Globus pallidus (tissue), 1 donor: ENCODE measurements around the gene KLK12.
"Not testable (repeated sequence)": the region's sequence is repeated elsewhere in the genome, so short reads cannot be mapped to it uniquely, and the experiment has no call there.

Source experiments
- DNase-seq: peaks from one replicate; pipeline ENCODE4 v3.0.0-alpha.2; 2015; ENCODE audit warnings: low spot score

Gene KLK12

DNA sequence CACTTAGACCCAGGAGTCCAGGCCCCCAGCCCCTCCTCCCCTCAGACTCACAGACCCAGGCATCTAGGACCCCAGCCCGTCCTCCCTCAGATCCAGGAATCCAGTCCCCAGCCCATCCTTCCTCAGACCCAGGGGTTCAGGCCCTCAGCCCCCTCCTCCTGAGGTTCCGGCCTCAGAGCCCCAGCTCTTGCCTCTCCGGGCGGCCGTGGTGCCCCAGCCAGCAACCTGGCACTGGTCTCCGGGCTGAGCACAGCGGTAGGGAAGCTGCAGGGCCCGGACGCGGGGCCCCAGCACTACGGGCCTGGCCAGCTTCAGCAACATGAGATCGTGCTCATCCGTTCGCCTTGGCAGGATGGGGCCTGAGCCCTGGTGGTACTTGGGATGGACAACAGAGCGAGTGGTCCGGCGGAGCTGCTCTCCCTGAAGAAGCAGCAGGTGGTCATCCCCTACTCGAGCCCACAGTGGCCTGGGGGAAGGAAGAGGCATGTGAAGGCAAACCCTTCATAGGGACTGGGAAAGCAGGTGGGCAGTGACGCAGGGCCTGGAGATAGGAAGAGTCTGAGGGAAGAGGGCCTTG lies 19.0 kb downstream of the KLK12 start:
- no peak for DNase-seq

DNA sequence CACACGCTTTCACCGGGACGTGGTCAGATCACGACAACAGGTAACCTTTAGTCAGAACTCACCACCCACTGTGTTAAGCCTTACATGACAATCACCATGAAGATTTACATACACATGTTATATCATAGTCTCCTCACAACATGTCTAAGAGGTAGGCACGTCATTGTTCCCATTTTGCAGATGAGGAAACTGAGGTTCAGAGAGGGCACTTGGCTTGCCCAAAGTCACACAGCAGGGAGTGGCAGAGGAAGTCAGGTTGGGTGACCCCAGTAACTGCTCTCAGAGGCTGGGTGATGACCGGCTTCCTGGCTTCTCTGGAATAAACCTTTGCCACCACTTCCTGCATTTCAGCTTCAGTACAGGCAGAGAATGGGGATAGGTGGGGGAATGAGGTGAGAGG lies 20.6 kb downstream of the KLK12 start:
- DNase-seq, result no peak

DNA sequence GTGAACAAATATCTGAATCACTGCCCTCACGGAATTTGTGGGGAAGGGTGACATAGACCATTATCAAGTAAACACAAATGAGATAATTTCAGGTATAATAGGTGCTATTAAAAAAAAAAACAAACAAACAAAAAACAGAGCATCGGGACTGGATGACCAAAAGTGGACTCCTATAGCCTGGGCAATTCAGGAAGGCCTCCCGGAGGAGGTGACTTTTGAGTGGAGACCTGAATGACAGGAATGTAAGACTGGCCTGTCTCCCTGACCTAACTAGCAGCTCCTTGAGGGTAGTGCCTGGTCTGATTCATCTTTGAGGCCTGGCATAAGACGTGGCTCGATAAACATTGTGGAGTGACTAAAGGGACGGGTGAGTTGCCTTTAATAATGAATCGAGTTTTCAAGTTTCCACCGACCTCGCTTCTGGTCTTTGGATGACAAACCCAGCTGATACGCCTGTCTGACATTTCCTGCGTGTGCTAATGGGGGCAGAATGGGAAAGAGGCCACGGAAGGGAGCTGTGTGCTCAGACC lies 22.1 kb downstream of the KLK12 start:
- DNase-seq, result no peak

GRCh38 chr19:51010066-51010795 lies 24.6 kb downstream of the KLK12 start:
- DNase-seq, result no peak

DNA sequence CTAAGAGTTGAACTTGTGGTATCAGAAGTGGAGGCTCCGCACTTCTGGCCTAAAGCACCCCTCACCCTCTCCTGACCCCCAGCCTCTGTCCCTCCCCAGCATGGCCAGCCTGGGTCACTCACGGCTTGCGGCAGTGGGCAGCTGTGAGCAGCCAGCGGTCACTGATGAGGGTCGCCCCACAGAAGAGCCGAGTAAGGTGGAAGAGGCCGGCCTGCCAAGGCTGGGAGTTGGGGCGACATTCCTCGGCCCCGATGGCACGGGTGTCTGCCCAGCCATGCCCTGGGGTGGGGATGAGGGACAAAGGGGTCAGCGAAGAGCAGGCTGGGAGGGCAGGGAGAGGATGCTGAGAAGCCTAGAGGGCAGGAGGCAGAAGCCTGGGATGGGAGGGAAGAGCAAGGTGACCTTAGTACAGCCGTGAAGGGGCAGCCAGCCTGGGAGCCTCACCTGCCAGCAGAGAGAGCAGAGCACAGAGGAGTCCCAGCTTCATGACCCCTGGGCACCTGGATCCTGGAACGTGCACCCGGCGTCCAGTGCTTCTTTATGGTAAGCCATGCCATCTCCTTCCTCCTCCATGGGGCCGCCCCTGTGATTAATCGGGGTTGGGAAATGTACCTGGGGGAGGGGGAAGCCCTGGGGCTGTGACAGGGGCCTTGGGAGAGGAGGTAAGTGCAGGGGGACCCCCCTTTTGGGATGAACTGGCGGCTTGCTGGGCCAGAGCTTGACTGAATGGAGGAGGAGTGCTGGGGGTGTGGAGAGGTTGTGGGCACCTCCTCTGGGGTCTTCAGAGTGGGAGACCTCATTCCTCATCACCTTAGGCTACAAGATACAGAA lies 25.5 kb downstream of the KLK12 start:
- DNase-seq, result no peak

- no peak for DNase-seq
These were observed 27.3 kb downstream of the KLK12 start for GRCh38 chr19:51007488-51007887.

- DNase-seq, result no peak
These were observed 28.4 kb downstream of the KLK12 start for GRCh38 chr19:51006406-51006805.

DNA sequence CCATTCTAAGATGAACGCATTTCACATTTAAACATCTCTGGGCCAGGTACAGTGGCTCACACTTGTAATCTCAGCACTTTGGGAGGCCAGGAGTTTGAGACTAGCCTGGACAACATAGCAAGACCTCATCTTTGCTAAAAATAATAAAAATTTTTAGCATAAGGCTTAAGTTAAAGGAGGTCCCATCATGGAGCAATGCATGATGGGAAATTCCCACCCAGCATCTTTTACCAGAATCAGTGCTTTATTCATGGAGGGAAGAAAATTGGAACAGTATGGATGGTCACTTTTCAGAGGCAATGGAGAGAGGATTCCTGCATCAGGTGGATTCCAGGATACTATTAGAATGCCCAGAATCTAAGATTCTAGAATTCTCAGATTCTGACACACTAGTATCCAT lies 29.6 kb downstream of the KLK12 start:
- no peak for DNase-seq

DNA sequence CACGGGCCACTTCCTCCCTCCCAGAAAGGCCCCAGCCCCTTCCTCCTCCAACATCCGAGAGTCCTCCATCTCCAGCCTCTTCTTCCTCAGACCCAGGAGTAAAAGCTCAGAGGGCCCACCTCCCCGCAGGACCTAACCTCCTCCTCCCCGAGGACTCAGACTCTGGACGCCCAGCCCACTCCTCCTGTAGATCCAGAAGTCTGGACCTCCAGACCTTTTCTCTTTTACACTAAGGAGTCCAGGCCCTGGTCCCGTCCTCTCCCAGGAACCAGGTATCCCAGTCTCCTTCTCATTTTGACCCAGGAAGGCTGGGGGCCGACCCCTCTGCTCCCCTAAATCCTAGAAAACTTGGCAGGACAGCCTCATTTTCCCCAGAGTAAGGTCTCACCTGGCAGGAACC lies 31.5 kb downstream of the KLK12 start:
- no peak for DNase-seq

- no peak for DNase-seq
These were observed 32.1 kb downstream of the KLK12 start for GRCh38 chr19:51002542-51003311.

GRCh38 chr19:51002089-51002532 lies 32.7 kb downstream of the KLK12 start:
- DNase-seq, result no peak

GRCh38 chr19:51001515-51001914 lies 33.3 kb downstream of the KLK12 start, which contains the start of gene KLK8:
Gene KLK8 (minus strand): TSS chr19:51001604. CDS start chr19:51001167, 437 bp downstream.
- no peak for DNase-seq

GRCh38 chr19:51000981-51001380 lies 33.8 kb downstream of the KLK12 start:
- DNase-seq, result no peak

GRCh38 chr19:51000426-51000825 lies 34.4 kb downstream of the KLK12 start:
- no peak for DNase-seq

- no peak for DNase-seq
These were observed 36.1 kb downstream of the KLK12 start for GRCh38 chr19:50998686-50999085.

- no peak for DNase-seq
These were observed 36.7 kb downstream of the KLK12 start for GRCh38 chr19:50998061-50998460.

- DNase-seq, result no peak
These were observed 40.7 kb downstream of the KLK12 start for GRCh38 chr19:50994129-50994528.

- no peak for DNase-seq
These were observed 42.2 kb downstream of the KLK12 start for GRCh38 chr19:50992666-50993035.

- not testable (repeated sequence) for DNase-seq
These were observed 50.4 kb downstream of the KLK12 start for GRCh38 chr19:50984416-50984815.

- DNase-seq, result no peak
These were observed 51.0 kb downstream of the KLK12 start, which contains the start of gene KLK7 for GRCh38 chr19:50983625-50984292. Gene KLK7 (minus strand): TSS chr19:50983917. CDS start chr19:50982399, 1,518 bp downstream.

GRCh38 chr19:50982186-50982585 lies 52.6 kb downstream of the KLK12 start:
- DNase-seq, result no peak
